ENCODE data around the gene NRG2.

NRG2 gene

GRCh38 chr5:139975306-139975705 is 67.8 kb downstream of the NRG2 start:
- H3K4me3 ChIP-seq (ENCODE audit: low read depth, low read length), result no peak overlapping the region

- H3K4me3 ChIP-seq (ENCODE audit: low read depth, low read length), result no peak overlapping the region
Observed at GRCh38 chr5:139974661-139975060, 68.4 kb downstream of the NRG2 start.

- no peak overlapping the region for H3K4me3 ChIP-seq (ENCODE audit: low read depth, low read length)
Observed at GRCh38 chr5:139971202-139971725, 71.8 kb downstream of the NRG2 start.

GRCh38 chr5:139969318-139969717 is 73.8 kb downstream of the NRG2 start:
- no peak overlapping the region for H3K4me3 ChIP-seq (ENCODE audit: low read depth, low read length)

- no peak overlapping the region for H3K4me3 ChIP-seq (ENCODE audit: low read depth, low read length)
Observed at GRCh38 chr5:139968547-139969261, 74.4 kb downstream of the NRG2 start.

GRCh38 chr5:139967353-139967752 is 75.7 kb downstream of the NRG2 start:
- no peak overlapping the region for H3K4me3 ChIP-seq (ENCODE audit: low read depth, low read length)

GRCh38 chr5:139966856-139967255 is 76.2 kb downstream of the NRG2 start:
- no peak overlapping the region for H3K4me3 ChIP-seq (ENCODE audit: low read depth, low read length)

GRCh38 chr5:139964994-139965565 is 78.0 kb downstream of the NRG2 start:
- H3K4me3 ChIP-seq (ENCODE audit: low read depth, low read length), result no peak overlapping the region

- no peak overlapping the region for H3K4me3 ChIP-seq (ENCODE audit: low read depth, low read length)
Observed at GRCh38 chr5:139964266-139964993, 78.7 kb downstream of the NRG2 start.

- no peak overlapping the region for H3K4me3 ChIP-seq (ENCODE audit: low read depth, low read length)
Observed at GRCh38 chr5:139962445-139962844, 80.7 kb downstream of the NRG2 start.

GRCh38 chr5:139961435-139962157 is 81.5 kb downstream of the NRG2 start:
- no peak overlapping the region for H3K4me3 ChIP-seq (ENCODE audit: low read depth, low read length)

- H3K4me3 ChIP-seq (ENCODE audit: low read depth, low read length), result no peak overlapping the region
Observed at GRCh38 chr5:139960723-139961383, 82.2 kb downstream of the NRG2 start.

GRCh38 chr5:139958432-139959148 is 84.5 kb downstream of the NRG2 start:
- H3K4me3 ChIP-seq (ENCODE audit: low read depth, low read length), result no peak overlapping the region

- no peak overlapping the region for H3K4me3 ChIP-seq (ENCODE audit: low read depth, low read length)
Observed at GRCh38 chr5:139956342-139956741, 86.8 kb downstream of the NRG2 start.

GRCh38 chr5:139955616-139956273 is 87.4 kb downstream of the NRG2 start:
- no peak overlapping the region for H3K4me3 ChIP-seq (ENCODE audit: low read depth, low read length)

- no peak overlapping the region for H3K4me3 ChIP-seq (ENCODE audit: low read depth, low read length)
Observed at GRCh38 chr5:139955053-139955605, 88.0 kb downstream of the NRG2 start.

GRCh38 chr5:139954462-139954861 is 88.6 kb downstream of the NRG2 start:
- no peak overlapping the region for H3K4me3 ChIP-seq (ENCODE audit: low read depth, low read length)

GRCh38 chr5:139954022-139954421 is 89.1 kb downstream of the NRG2 start:
- no peak overlapping the region for H3K4me3 ChIP-seq (ENCODE audit: low read depth, low read length)

GRCh38 chr5:139952574-139952973 is 90.5 kb downstream of the NRG2 start:
- no peak overlapping the region for H3K4me3 ChIP-seq (ENCODE audit: low read depth, low read length)

Data from iPS-11a (cell line).